ENCODE results near the gene UBE2N. TPM values are rescaled to one million over a fixed set of nuclear protein-coding genes. Genes with fewer than 3 reads are reported as not detected.

UBE2N gene
- total RNA-seq, 1 experiment from 2014 or later = 177 TPM

DNA sequence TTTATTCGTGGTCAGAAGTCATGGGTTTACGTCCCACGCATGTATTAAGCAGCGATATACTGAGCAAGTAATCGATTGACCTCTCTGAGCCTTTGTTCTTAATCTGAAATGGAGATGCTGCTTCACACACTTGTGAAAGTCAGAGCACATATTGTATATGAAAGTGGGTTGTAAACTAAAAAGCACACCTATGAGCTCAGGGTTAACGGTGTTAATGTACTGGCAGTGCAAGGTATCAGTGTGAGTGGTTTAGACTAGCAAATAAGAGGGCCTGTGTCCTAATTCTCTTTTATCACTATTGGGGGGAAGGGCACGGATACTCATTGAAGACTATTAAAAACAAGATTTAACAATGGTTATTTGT is 26.2 kb upstream of the UBE2N start:
- peak overlapping the region; percentile 78 for H3K4me3 ChIP-seq (ENCODE audit: low read depth, low read length, poor library complexity, severe bottlenecking)
- DNase-seq (ENCODE audit: low spot score) = no peak
- ChIA-PET CTCF (interaction anchor here (0.5 kb wide), 1 partner anchor 466 kb away, joined by 5 read pairs; no protein-coding TSS in a partner anchor), POLR2A (ENCODE audit: low non-redundant PET) (no interaction called here)
- H3K27ac ChIP-seq (ENCODE audit: low read depth, low read length, poor library complexity, severe bottlenecking) = peak overlapping the region; percentile 94
- intact Hi-C loops (cut with micrococcal nuclease; ENCODE audit: unreplicated experiment) = no loop called here
- H3K4me1 ChIP-seq (ENCODE audit: insufficient read depth, low read length, poor library complexity, severe bottlenecking) = peaks cover 16% of the 10 kb centered on the region
- TF ChIP-seq, protein P1, sequence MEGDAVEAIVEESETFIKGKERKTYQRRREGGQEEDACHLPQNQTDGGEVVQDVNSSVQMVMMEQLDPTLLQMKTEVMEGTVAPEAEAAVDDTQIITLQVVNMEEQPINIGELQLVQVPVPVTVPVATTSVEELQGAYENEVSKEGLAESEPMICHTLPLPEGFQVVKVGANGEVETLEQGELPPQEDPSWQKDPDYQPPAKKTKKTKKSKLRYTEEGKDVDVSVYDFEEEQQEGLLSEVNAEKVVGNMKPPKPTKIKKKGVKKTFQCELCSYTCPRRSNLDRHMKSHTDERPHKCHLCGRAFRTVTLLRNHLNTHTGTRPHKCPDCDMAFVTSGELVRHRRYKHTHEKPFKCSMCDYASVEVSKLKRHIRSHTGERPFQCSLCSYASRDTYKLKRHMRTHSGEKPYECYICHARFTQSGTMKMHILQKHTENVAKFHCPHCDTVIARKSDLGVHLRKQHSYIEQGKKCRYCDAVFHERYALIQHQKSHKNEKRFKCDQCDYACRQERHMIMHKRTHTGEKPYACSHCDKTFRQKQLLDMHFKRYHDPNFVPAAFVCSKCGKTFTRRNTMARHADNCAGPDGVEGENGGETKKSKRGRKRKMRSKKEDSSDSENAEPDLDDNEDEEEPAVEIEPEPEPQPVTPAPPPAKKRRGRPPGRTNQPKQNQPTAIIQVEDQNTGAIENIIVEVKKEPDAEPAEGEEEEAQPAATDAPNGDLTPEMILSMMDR (conservative IDR thresholded peaks at IDR 0.05; ENCODE audit: low read depth, low read length) = no peak
- TF ChIP-seq EZH2 (IDR thresholded peaks at IDR 0.05; ENCODE audit: borderline replicate concordance, low read depth, low read length, poor library complexity, severe bottlenecking) = no peak
- no peaks in the 10 kb centered on the region for H3K9me3 ChIP-seq (ENCODE audit: low read depth, low read length, poor library complexity, severe bottlenecking)
- BruUV-seq (replicated peaks) = no TSS peak
- no peaks in the 10 kb centered on the region for H3K27me3 ChIP-seq (replicated peaks; ENCODE audit: insufficient read depth, low read depth, low read length, poor library complexity)
- peaks cover 29% of the 10 kb centered on the region for H3K36me3 ChIP-seq (ENCODE audit: insufficient read depth, low read length, poor library complexity, severe bottlenecking)

DNA sequence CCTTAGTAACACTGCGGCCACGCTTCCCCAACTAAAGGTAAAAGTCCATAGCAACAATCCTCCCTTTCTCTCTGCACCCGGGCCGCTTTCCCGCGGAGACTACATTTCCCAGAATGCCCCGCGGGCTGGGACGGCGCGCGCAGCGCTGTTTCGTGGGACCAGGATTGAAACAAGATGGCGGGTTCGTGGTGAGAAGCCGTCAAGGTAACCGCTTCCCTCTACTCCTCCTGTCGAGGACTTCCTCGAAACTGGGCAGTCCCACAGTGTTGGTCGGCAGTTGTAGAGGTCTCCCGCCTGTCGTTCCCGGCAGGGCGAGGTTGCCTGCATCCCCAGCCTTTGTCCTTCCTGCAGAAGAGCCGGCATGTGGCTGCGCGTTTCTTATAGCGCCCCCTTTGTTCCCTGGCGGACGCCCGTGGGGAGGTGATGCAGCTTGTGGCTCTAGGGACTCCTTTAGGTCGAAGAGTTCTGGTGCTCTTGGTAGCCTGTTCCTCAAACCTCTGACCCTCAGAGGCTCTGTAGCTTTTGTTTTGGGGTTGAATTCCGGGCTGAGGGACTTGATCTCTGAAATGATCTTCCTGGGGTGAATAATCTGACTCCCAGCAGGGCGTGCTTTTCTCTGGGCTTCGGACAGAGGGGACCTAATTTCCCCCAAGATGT is 25.7 kb upstream of the UBE2N start, which contains the start of gene MRPL42:
MRPL42 (plus strand) TSS at position 164 of the 657 bp plus-strand sequence. CDS start 1,772 bp downstream, outside the sequence.
- BruUV-seq (replicated peaks) = TSS peak; percentile 50
- peak within 1 kb of the TSS; percentile 78 for H3K4me3 ChIP-seq (ENCODE audit: low read depth, low read length, poor library complexity, severe bottlenecking)
- H3K9me3 ChIP-seq (ENCODE audit: low read depth, low read length, poor library complexity, severe bottlenecking) = no peaks in the 10 kb centered on the region
- H3K4me1 ChIP-seq (ENCODE audit: insufficient read depth, low read length, poor library complexity, severe bottlenecking) = peaks cover 16% of the 10 kb centered on the region
- ChIA-PET CTCF (interaction anchor here (0.5 kb wide), 1 partner anchor 465 kb away, joined by 5 read pairs; no protein-coding TSS in a partner anchor), POLR2A (ENCODE audit: low non-redundant PET) (interaction anchor here (0.5 kb wide), 1 partner anchor 11 kb away, joined by 3 read pairs; no protein-coding TSS in a partner anchor)
- H3K27ac ChIP-seq (ENCODE audit: low read depth, low read length, poor library complexity, severe bottlenecking) = peak within 1 kb of the TSS; percentile 94
- DNase-seq (ENCODE audit: low spot score) = peak; percentile 96
- no peaks in the 10 kb centered on the region for H3K27me3 ChIP-seq (replicated peaks; ENCODE audit: insufficient read depth, low read depth, low read length, poor library complexity)
- H3K36me3 ChIP-seq (ENCODE audit: insufficient read depth, low read length, poor library complexity, severe bottlenecking) = peaks cover 24% of the 10 kb centered on the region
- TF ChIP-seq, protein P1 (conservative IDR thresholded peaks at IDR 0.05; ENCODE audit: low read depth, low read length) = peak; percentile 91
- TF ChIP-seq EZH2 (IDR thresholded peaks at IDR 0.05; ENCODE audit: borderline replicate concordance, low read depth, low read length, poor library complexity, severe bottlenecking) = no peak
- intact Hi-C loops (cut with micrococcal nuclease; ENCODE audit: unreplicated experiment) = no loop called here

GRCh38 chr12:93466625-93467350 is 25.0 kb upstream of the UBE2N start:
- Histone ChIP-seq H3K36me3 (ENCODE audit: insufficient read depth, low read length, poor library complexity, severe bottlenecking) (peaks cover 18% of the 10 kb centered on the region), H3K4me3 (ENCODE audit: low read depth, low read length, poor library complexity, severe bottlenecking) (peak overlapping the region; percentile 78), H3K27ac (ENCODE audit: low read depth, low read length, poor library complexity, severe bottlenecking) (peak overlapping the region; percentile 94), H3K4me1 (ENCODE audit: insufficient read depth, low read length, poor library complexity, severe bottlenecking) (peaks cover 16% of the 10 kb centered on the region), H3K27me3 (replicated peaks; ENCODE audit: insufficient read depth, low read depth, low read length, poor library complexity) (no peaks in the 10 kb centered on the region), H3K9me3 (ENCODE audit: low read depth, low read length, poor library complexity, severe bottlenecking) (no peaks in the 10 kb centered on the region)
- POLR2A ChIA-PET (ENCODE audit: low non-redundant PET) = interaction anchor here (0.5 kb wide), 1 partner anchor 12 kb away, joined by 3 read pairs; no protein-coding TSS in a partner anchor
- intact Hi-C loops (cut with micrococcal nuclease; ENCODE audit: unreplicated experiment) = no loop called here
- BruUV-seq (replicated peaks) = no TSS peak
- no peak for DNase-seq (ENCODE audit: low spot score)
- CTCF ChIA-PET = no interaction called here
- TF ChIP-seq, protein P1 (conservative IDR thresholded peaks at IDR 0.05; ENCODE audit: low read depth, low read length) = no peak
- TF ChIP-seq EZH2 (IDR thresholded peaks at IDR 0.05; ENCODE audit: borderline replicate concordance, low read depth, low read length, poor library complexity, severe bottlenecking) = no peak

Measured in A673 (cell line).